Upper lobe of left lung (tissue), 6 donors: ENCODE measurements around the gene PIK3C2A. TPM values are rescaled to one million over a fixed set of nuclear protein-coding genes. Genes with fewer than 3 reads are reported as not detected.
A peak's percentile ranks its signal among the peaks of the same experiment; 100 is the strongest.

Experiments
- ATAC-seq, 2 donors: fragments of 200-7000 bp; cut with Tn5 transposase; one replicate each; pipeline ENCODE4 v1.9.1; 2022; ENCODE audit warnings: mild to moderate bottlenecking in 2 of 2, moderate library complexity in 2 of 2; ENCODE audit not compliant: low FRiP score in 2 of 2
- DNase-seq, 2 donors: peaks; one replicate each; pipeline ENCODE4 v3.0.0-alpha.2; 2019 to 2020
- H3K27ac ChIP-seq, 4 donors: fragments of 200-600 bp; sonication (generic); one replicate each; pipeline ENCODE4 v1.5.1; 2016 to 2019
- H3K27me3 ChIP-seq, 4 donors: fragments of 200-600 bp; sonication (generic); one replicate each; pipeline ENCODE4 v1.5.1; 2017 to 2019
- H3K36me3 ChIP-seq, 4 donors: fragments of 200-600 bp; sonication (generic); one replicate each; pipeline ENCODE4 v1.5.1; 2016 to 2019
- H3K4me1 ChIP-seq, 4 donors: fragments of 200-600 bp; sonication (generic); one replicate each; pipeline ENCODE4 v1.5.1; 2018 to 2019
- H3K4me3 ChIP-seq, 4 donors: fragments of 200-600 bp; sonication (generic); one replicate each; pipeline ENCODE4 v1.5.1; 2017 to 2019; ENCODE audit warnings: mild to moderate bottlenecking in 2 of 4, moderate library complexity in 1 of 4
- H3K9me3 ChIP-seq, 4 donors: fragments of 200-600 bp; sonication (generic); one replicate each; pipeline ENCODE4 v1.5.1; 2018 to 2019
- EP300 ChIP-seq, 4 donors: sonication (generic); formaldehyde crosslinking; IDR thresholded peaks; one replicate each; pipeline ENCODE4 v1.5.1; 2017; ENCODE audit warnings: antibody characterized with exemption in 4 of 4, control low read depth in 2 of 4
- POLR2A ChIP-seq, 4 donors: fragments of 450-650 bp; IDR thresholded peaks; one replicate each; pipeline ENCODE4 v1.5.1; 2016 to 2017; ENCODE audit warnings: antibody characterized with exemption in 4 of 4, mild to moderate bottlenecking in 2 of 4
- POLR2AphosphoS5 ChIP-seq, 2 donors: sonication (generic); formaldehyde crosslinking; IDR thresholded peaks; one replicate each; pipeline ENCODE4 v1.5.1; 2017; ENCODE audit warnings: antibody characterized with exemption in 2 of 2
- WGBS, 2 donors: methylation state at CpG; one replicate each; pipeline ENCODE4 v1.1.5; 2017 to 2018; 5-methylcytosine and 5-hydroxymethylcytosine counted together
- total RNA-seq, 6 donors: library from RNA; depleted of rRNA in 4 of 6; stranded (reverse); fragments of >200 nt in 4 of 6; gene quantifications; one replicate each; pipeline versions ENCODE4 v1.1.0 to v1.2.1, GENCODE V29; 2016 to 2021
- TF ChIP-seq, protein P1 (sequence below), 6 experiments: fragments of 450-650 bp in 4 of 6; fragments of 200-600 bp in 2 of 6; sonication (generic) in 2 of 6; IDR thresholded peaks; one replicate each; pipeline ENCODE4 v1.5.1; 2016 to 2019; ENCODE audit warnings: antibody characterized with exemption in 6 of 6
- donor health status: DM: no; HTN: no; CAD: no; lungs with moderate emphysema.
- donor health status: DM: no; HTN: yes; CAD: no; lungs with severe emphysema.

Gene PIK3C2A
- total RNA-seq, 6 donors from 2014 or later = 41.0 to 90.2 (median 72.9) TPM

GRCh38 chr11:17184882-17185587 is 22.8 kb downstream of the PIK3C2A start:
- TF ChIP-seq POLR2A (IDR thresholded peaks at IDR 0.05) (no peak), POLR2AphosphoS5 (IDR thresholded peaks at IDR 0.05) (no peak)
- TF ChIP-seq, protein P1, sequence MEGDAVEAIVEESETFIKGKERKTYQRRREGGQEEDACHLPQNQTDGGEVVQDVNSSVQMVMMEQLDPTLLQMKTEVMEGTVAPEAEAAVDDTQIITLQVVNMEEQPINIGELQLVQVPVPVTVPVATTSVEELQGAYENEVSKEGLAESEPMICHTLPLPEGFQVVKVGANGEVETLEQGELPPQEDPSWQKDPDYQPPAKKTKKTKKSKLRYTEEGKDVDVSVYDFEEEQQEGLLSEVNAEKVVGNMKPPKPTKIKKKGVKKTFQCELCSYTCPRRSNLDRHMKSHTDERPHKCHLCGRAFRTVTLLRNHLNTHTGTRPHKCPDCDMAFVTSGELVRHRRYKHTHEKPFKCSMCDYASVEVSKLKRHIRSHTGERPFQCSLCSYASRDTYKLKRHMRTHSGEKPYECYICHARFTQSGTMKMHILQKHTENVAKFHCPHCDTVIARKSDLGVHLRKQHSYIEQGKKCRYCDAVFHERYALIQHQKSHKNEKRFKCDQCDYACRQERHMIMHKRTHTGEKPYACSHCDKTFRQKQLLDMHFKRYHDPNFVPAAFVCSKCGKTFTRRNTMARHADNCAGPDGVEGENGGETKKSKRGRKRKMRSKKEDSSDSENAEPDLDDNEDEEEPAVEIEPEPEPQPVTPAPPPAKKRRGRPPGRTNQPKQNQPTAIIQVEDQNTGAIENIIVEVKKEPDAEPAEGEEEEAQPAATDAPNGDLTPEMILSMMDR (IDR thresholded peaks at IDR 0.05) = no peak
- no peaks in the 10 kb centered on the region for H3K9me3 ChIP-seq
- peaks cover 0 to 21% (median 0%) of the 10 kb centered on the region in 4 donors for H3K36me3 ChIP-seq
- peaks cover 0 to 9% (median 2%) of the 10 kb centered on the region in 4 donors for H3K4me1 ChIP-seq
- 45 to 75% methylated on average over 2 of the region's 2 CpGs for whole genome bisulfite sequencing, 2 donors
- H3K27ac ChIP-seq = no peak overlapping the region
- H3K27me3 ChIP-seq = no peaks in the 10 kb centered on the region
- H3K4me3 ChIP-seq = no peak overlapping the region
- DNase-seq (no peak), ATAC-seq (no peak)

DNA sequence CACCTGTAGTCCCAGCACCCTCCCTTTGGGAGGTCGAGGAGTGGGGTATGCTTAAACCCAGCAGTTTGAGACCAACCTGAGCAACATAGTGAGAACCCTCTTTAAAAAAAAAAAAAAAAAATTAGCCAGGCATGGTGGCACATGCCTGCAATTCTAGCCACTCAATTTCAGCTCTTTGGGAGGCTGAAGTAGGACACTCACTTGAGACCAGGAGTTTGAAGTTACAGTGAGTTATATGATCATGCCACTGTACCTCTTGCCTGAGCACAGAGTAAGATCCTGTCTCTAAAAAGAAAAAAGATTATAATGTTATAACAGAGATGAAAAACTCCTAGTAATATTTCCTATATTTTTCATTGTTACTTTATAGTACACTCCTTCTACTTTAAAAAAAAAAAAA is 23.9 kb downstream of the PIK3C2A start:
- H3K4me3 ChIP-seq = no peak overlapping the region
- DNase-seq (no peak), ATAC-seq (no peak)
- H3K27ac ChIP-seq = no peak overlapping the region
- peaks cover 0 to 18% (median 0%) of the 10 kb centered on the region in 4 donors for H3K36me3 ChIP-seq
- TF ChIP-seq POLR2AphosphoS5 (IDR thresholded peaks at IDR 0.05) (no peak), POLR2A (IDR thresholded peaks at IDR 0.05) (no peak), EP300 (IDR thresholded peaks at IDR 0.05) (no peak)
- TF ChIP-seq, protein P1 (IDR thresholded peaks at IDR 0.05) = no peak
- WGBS, 2 donors = 75 to 85% methylated on average over 1 of the region's 1 CpG
- no peaks in the 10 kb centered on the region for H3K27me3 ChIP-seq
- H3K9me3 ChIP-seq = no peaks in the 10 kb centered on the region
- H3K4me1 ChIP-seq = peaks cover 0 to 9% (median 2%) of the 10 kb centered on the region in 4 donors

GRCh38 chr11:17179970-17180369 is 27.8 kb downstream of the PIK3C2A start:
- Histone ChIP-seq H3K36me3 (peaks cover 0 to 18% (median 0%) of the 10 kb centered on the region in 4 donors), H3K9me3 (no peaks in the 10 kb centered on the region), H3K27ac (no peak overlapping the region), H3K4me3 (no peak overlapping the region), H3K27me3 (no peaks in the 10 kb centered on the region), H3K4me1 (no peaks in the 10 kb centered on the region)
- no peak for TF ChIP-seq POLR2A (IDR thresholded peaks at IDR 0.05)
- TF ChIP-seq, protein P1 (IDR thresholded peaks at IDR 0.05) = no peak
- no peak for TF ChIP-seq POLR2AphosphoS5 (IDR thresholded peaks at IDR 0.05)
- TF ChIP-seq EP300 (IDR thresholded peaks at IDR 0.05) = no peak
- 90 to 94% methylated on average over 3 of the region's 3 CpGs for WGBS, 2 donors
- no peak for DNase-seq
- no peak for ATAC-seq

GRCh38 chr11:17173332-17173731 is 34.5 kb downstream of the PIK3C2A start:
- H3K27me3 ChIP-seq = no peaks in the 10 kb centered on the region
- H3K27ac ChIP-seq = peak overlapping the region in 1 of 4 donors; percentile 27
- ATAC-seq (no peak), DNase-seq (no peak)
- 73 to 87% methylated on average over 2 of the region's 2 CpGs for WGBS, 2 donors
- peaks cover 6 to 26% (median 14%) of the 10 kb centered on the region in 4 donors for H3K4me1 ChIP-seq
- H3K9me3 ChIP-seq = no peaks in the 10 kb centered on the region
- no peak for TF ChIP-seq EP300 (IDR thresholded peaks at IDR 0.05)
- TF ChIP-seq, protein P1 (IDR thresholded peaks at IDR 0.05) = no peak
- TF ChIP-seq POLR2A (IDR thresholded peaks at IDR 0.05) = no peak
- TF ChIP-seq POLR2AphosphoS5 (IDR thresholded peaks at IDR 0.05) = no peak
- no peak overlapping the region for H3K4me3 ChIP-seq
- peaks cover 0 to 13% (median 2%) of the 10 kb centered on the region in 4 donors for H3K36me3 ChIP-seq

DNA sequence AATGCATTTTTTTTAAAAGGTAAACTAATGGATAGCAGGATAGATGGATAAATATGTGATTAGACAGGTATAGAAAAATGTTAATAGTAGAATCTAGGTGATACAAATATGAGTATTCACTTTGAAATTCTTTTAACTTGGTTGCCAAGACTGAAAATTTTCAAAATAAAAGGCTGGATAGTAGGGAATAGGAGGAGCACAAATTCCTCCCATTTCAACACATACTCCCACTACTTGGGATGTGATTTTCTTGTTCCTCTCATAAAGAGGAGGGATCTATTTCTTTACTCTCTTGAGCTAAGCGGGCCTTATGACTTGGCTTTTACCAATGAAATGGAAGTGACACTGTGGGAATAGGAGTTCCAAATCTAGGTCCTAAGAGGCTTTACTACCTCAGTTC is 35.9 kb downstream of the PIK3C2A start:
- Histone ChIP-seq H3K36me3 (peaks cover 0 to 25% (median 5%) of the 10 kb centered on the region in 4 donors), H3K9me3 (no peaks in the 10 kb centered on the region), H3K4me3 (no peak overlapping the region), H3K27me3 (no peaks in the 10 kb centered on the region), H3K27ac (peak overlapping the region in 1 of 4 donors; percentile 7), H3K4me1 (peaks cover 6 to 26% (median 14%) of the 10 kb centered on the region in 4 donors)
- DNase-seq = no peak
- WGBS, 2 donors = 95 to 100% methylated on average over 1 of the region's 1 CpG
- ATAC-seq = peak in 1 of 2 donors; percentile 53
- TF ChIP-seq POLR2A (IDR thresholded peaks at IDR 0.05) (no peak), EP300 (IDR thresholded peaks at IDR 0.05) (no peak), POLR2AphosphoS5 (IDR thresholded peaks at IDR 0.05) (no peak)
- TF ChIP-seq, protein P1 (IDR thresholded peaks at IDR 0.05) = no peak
